ENCODE data around the gene HEMGN. TPM values are rescaled to one million over a fixed set of nuclear protein-coding genes. Genes with fewer than 3 reads are reported as not detected.

Gene HEMGN
- polyA plus RNA-seq, 3 donors, result 0.18 TPM; not detected in 2

- no peak overlapping the region for H3K27ac Mint-ChIP-seq
Measured at GRCh38 chr9:97889941-97890887, 47.8 kb downstream of the HEMGN start.

More at GRCh38 chr9:97889941-97890887, 47.8 kb downstream of the HEMGN start:
- Histone ChIP-seq H3K27me3 (ENCODE audit: control insufficient read depth in 2 of 2, insufficient read depth in 2 of 2, low read length in 2 of 2) (no peaks in the 10 kb centered on the region), H2AFZ (ENCODE audit: insufficient read depth, low read depth, low read length, poor library complexity, severe bottlenecking) (no peak overlapping the region), H3K9ac (ENCODE audit: insufficient read depth, low read length, poor library complexity, severe bottlenecking) (no peak overlapping the region), H3K36me3 (replicated peaks in 1 of 2; ENCODE audit: control insufficient read depth in 1 of 2, insufficient read depth in 2 of 2, low read length in 2 of 2) (no peaks in the 10 kb centered on the region), H3K4me2 (replicated peaks; ENCODE audit: extremely low read depth, low read length, poor library complexity, severe bottlenecking) (no peak overlapping the region), H3K79me2 (ENCODE audit: insufficient read depth, low read length) (no peaks in the 10 kb centered on the region), H4K20me1 (ENCODE audit: insufficient read depth, low read length) (no peaks in the 10 kb centered on the region), H3K4me1 (ENCODE audit: control insufficient read depth in 1 of 2, insufficient read depth in 2 of 2, low read length in 2 of 2) (no peaks in the 10 kb centered on the region), H3K27ac (ENCODE audit: low read depth in 1 of 2, low read length in 2 of 2) (no peak overlapping the region), H3K9me3 (replicated peaks in 1 of 2; ENCODE audit: control insufficient read depth in 1 of 2, insufficient read depth in 1 of 2, low read length in 2 of 2) (no peaks in the 10 kb centered on the region), H3K4me3 (replicated peaks in 1 of 3; ENCODE audit: low read depth in 2 of 3, low read length in 3 of 3) (no peak overlapping the region)
- intact Hi-C loops (cut with micrococcal nuclease), result loop anchor here in 1 of 2 donors (10.0 kb wide), 1 partner anchor 145 kb away; no protein-coding TSS in a partner anchor
- peak; percentile 46 to 59 (median 49) for DNase-seq
- peak; percentile 85 for TF ChIP-seq CTCF (IDR thresholded peaks at IDR 0.05)
- Mint-ChIP-seq H3K36me3 (peaks cover under 1 to 4% of the 10 kb centered on the region in 2 donors), H3K4me1 (peaks cover 3% of the 10 kb centered on the region), H3K27me3 (ENCODE audit: low read depth in 3 of 3) (peaks cover 0 to 9% (median 4%) of the 10 kb centered on the region in 3 donors), H3K9me3 (peaks cover 0 to 6% (median 0%) of the 10 kb centered on the region in 7 donors), H3K4me3 (no peak overlapping the region)
- 64% methylated on average over 7 of the region's 9 CpGs for WGBS (ENCODE audit: insufficient coverage)

Measured in CD14-positive monocyte (primary cell).